ENCODE results near the gene CUL4A. TPM values are rescaled to one million over a fixed set of nuclear protein-coding genes. Genes with fewer than 3 reads are reported as not detected.

CUL4A gene
- polyA plus RNA-seq, 6 donors from 2014 or later, result 28.9 to 43.7 (median 36.8) TPM

GRCh38 chr13:113169277-113170272 is 39.8 kb upstream of the CUL4A start:
- no peak overlapping the region for H3K4me3 Mint-ChIP-seq
- H3K36me3 Mint-ChIP-seq, result peaks cover 16 to 24% of the 10 kb centered on the region in 2 donors
- no peak overlapping the region for H3K27ac Mint-ChIP-seq
- ATAC-seq (ENCODE audit: low read depth in 2 of 2), result no peak
- H3K9me3 Mint-ChIP-seq, result peaks cover 0 to 15% (median 4%) of the 10 kb centered on the region in 7 donors
- no peak for DNase-seq
- H3K4me1 Mint-ChIP-seq, result peaks cover 0 to 2% (median 0%) of the 10 kb centered on the region in 3 donors
- H3K27me3 Mint-ChIP-seq, result peaks cover 0 to 3% (median 0%) of the 10 kb centered on the region in 3 donors

DNA sequence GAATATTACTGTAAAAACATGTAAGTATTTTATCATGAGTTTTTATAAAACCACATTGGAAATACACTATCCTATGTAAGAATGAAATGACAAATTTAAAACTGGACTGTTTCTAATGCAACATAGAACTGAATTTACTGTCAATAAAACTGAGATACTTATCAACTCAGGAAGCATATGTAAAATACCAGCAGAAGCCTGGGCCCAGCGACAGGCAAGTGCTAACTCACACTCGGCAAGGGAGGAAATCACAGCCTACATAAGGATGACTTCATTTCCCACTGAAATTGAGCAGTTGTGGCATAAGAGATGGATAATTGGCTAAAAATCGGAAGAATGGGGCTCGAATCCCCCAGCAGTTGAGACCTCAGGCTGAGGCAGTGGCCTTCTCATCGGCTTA is 38.9 kb upstream of the CUL4A start:
- H3K27me3 Mint-ChIP-seq, result no peaks in the 10 kb centered on the region
- H3K4me1 Mint-ChIP-seq, result no peaks in the 10 kb centered on the region
- peaks cover 16 to 24% of the 10 kb centered on the region in 2 donors for H3K36me3 Mint-ChIP-seq
- DNase-seq (no peak), ATAC-seq (ENCODE audit: low read depth in 2 of 2) (no peak)
- peak overlapping the region in 1 of 6 donors; percentile 52 for H3K27ac Mint-ChIP-seq
- H3K9me3 Mint-ChIP-seq, result peaks cover 0 to 15% (median 4%) of the 10 kb centered on the region in 7 donors
- no peak overlapping the region for H3K4me3 Mint-ChIP-seq

DNA sequence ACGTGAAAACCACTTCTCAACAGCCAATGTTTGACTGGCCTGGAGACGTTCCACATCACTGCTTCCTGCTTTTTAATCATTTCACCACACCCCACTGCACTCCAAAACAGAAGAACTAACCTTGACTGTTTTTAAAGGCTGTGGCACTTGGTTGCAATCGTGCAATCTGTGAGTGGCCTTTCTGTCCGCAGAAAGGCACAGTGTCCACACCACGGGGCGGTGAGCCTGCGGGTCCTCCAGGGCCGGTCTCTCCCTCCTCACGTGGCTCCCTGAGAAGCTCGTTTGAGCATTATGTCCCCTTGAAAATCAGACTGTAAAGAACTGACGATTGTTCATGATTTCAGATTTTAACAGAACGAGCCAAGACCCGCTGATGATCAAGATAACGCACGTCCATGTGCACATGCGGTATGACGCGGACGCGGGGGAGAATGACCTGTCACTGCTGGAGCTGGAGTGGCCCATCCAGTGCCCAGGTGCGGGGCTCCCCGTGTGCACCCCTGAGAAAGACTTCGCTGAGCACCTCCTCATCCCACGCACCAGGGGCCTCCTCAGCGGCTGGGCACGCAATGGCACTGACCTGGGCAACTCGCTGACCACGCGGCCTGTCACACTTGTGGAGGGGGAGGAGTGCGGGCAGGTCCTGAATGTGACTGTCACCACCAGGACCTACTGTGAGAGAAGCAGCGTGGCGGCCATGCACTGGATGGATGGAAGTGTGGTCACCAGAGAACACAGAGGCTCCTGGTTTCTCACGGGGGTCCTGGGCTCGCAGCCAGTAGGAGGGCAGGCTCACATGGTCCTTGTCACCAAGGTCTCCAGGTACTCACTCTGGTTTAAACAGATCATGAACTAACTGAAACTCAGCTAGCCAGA is 37.9 kb upstream of the CUL4A start:
- ATAC-seq (ENCODE audit: low read depth in 2 of 2) (no peak), DNase-seq (no peak)
- Mint-ChIP-seq H3K4me1 (peaks cover 0 to 4% (median 1%) of the 10 kb centered on the region in 3 donors), H3K9me3 (peaks cover 0 to 15% (median 4%) of the 10 kb centered on the region in 7 donors), H3K27ac (no peak overlapping the region), H3K36me3 (peaks cover 20 to 33% of the 10 kb centered on the region in 2 donors), H3K4me3 (no peak overlapping the region), H3K27me3 (no peaks in the 10 kb centered on the region)

GRCh38 chr13:113172419-113172926 is 36.9 kb upstream of the CUL4A start:
- no peak for ATAC-seq (ENCODE audit: low read depth in 2 of 2)
- Mint-ChIP-seq H3K36me3 (peaks cover 15 to 31% of the 10 kb centered on the region in 2 donors), H3K4me1 (peaks cover 0 to 4% (median 1%) of the 10 kb centered on the region in 3 donors), H3K27ac (no peak overlapping the region), H3K4me3 (no peak overlapping the region), H3K9me3 (peaks cover 0 to 10% (median 4%) of the 10 kb centered on the region in 7 donors), H3K27me3 (no peaks in the 10 kb centered on the region)
- DNase-seq, result no peak

- Mint-ChIP-seq H3K27ac (peak overlapping the region in 3 of 6 donors; percentile 0 to 86 (median 81)), H3K9me3 (no peaks in the 10 kb centered on the region), H3K4me3 (no peak overlapping the region), H3K27me3 (no peaks in the 10 kb centered on the region), H3K4me1 (peaks cover 0 to 4% (median 1%) of the 10 kb centered on the region in 3 donors), H3K36me3 (peaks cover 30 to 36% of the 10 kb centered on the region in 2 donors)
- DNase-seq (no peak), ATAC-seq (ENCODE audit: low read depth in 2 of 2) (no peak)
Observed at GRCh38 chr13:113176280-113176679, 33.1 kb upstream of the CUL4A start.

DNA sequence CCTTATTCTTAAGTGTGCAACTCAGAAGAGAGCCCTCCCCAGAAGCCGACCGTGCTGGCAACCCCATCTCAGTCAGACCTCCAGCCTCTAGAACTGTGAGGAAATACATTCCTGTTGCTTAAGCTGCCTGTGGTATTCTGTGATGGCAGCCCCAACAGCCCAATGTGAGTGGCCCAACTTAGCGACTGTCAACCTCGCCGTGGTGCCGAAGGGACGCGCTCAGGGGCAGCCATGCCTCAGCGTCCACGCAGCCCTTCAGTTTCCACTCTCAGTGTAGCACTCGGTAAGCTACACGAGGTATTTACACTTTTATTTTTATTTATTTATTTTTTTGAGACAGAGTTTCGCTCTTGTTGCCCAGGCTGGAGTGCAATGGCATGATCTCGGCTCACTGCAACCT is 32.6 kb upstream of the CUL4A start:
- H3K27me3 Mint-ChIP-seq, result no peaks in the 10 kb centered on the region
- no peak for DNase-seq
- H3K27ac Mint-ChIP-seq, result peak overlapping the region in 1 of 6 donors; percentile 81
- ATAC-seq (ENCODE audit: low read depth in 2 of 2), result no peak
- H3K4me3 Mint-ChIP-seq, result no peak overlapping the region
- peaks cover 30 to 36% of the 10 kb centered on the region in 2 donors for H3K36me3 Mint-ChIP-seq
- H3K9me3 Mint-ChIP-seq, result no peaks in the 10 kb centered on the region
- H3K4me1 Mint-ChIP-seq, result peaks cover 0 to 4% (median 1%) of the 10 kb centered on the region in 3 donors

DNA sequence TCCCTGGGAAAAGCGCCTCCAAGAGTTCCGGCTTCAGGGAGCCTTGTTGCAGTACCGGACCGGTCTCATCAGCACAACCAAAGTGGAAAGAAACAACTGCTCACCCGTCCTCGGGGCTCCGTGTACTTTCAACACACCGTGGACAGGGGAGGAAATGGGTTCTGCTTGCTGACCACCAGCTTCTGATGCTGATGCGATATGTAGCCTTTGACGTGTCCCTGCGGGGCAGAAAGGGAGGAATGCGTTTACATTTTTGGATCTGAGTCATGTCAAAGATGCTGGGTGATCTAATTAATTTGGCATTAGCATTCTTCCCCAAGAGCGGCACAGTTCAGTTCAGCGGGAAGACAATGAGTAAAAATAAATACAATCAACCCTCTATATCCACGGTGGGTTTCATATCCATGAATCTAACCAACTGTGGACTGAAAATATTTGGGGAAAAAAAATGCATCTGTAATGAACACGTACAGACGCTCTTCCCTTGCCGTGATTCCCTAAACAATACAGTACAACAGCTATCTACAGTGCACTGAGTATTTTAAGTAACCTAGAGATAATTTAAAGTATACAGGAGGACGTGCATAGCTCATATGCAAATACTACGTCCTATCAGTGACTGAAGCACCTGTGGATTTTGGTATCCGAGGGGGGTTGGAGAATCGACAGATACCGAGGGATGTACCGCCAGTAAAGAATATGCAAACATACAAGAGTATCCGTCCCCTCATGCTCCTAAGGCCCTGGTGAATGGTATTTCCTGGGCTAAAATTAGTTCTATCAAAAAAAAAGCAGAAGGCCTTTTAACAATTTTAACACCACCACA is 31.1 kb upstream of the CUL4A start:
- Mint-ChIP-seq H3K27ac (no peak overlapping the region), H3K9me3 (no peaks in the 10 kb centered on the region)

DNA sequence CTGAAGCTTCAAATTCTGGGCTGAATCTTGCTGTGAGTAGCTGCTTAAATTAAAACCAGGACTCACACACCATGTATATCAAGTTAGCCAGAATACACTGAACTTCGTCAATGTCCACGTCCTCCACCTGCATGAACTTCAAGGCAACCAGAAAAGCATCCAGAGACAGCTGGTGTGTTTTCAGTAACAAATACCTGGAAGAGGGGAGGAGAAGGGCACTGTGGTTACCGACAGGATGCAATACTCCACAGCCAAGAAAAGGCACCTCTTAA is 30.6 kb upstream of the CUL4A start:
- peaks cover 0 to 4% (median 1%) of the 10 kb centered on the region in 3 donors for H3K4me1 Mint-ChIP-seq
- no peak overlapping the region for H3K27ac Mint-ChIP-seq
- H3K4me3 Mint-ChIP-seq, result no peak overlapping the region
- no peaks in the 10 kb centered on the region for H3K9me3 Mint-ChIP-seq
- no peaks in the 10 kb centered on the region for H3K27me3 Mint-ChIP-seq
- no peak for ATAC-seq (ENCODE audit: low read depth in 2 of 2)
- DNase-seq, result no peak
- H3K36me3 Mint-ChIP-seq, result peaks cover 36 to 37% of the 10 kb centered on the region in 2 donors

More for the DNA sequence above, 31.1 kb upstream of the CUL4A start:
- DNase-seq, result no peak
- Mint-ChIP-seq H3K4me3 (peak overlapping the region in 1 of 8 donors; percentile 9), H3K4me1 (peaks cover 0 to 4% (median 1%) of the 10 kb centered on the region in 3 donors), H3K36me3 (peaks cover 33 to 36% of the 10 kb centered on the region in 2 donors), H3K27me3 (no peaks in the 10 kb centered on the region)
- ATAC-seq (ENCODE audit: low read depth in 2 of 2), result no peak

DNA sequence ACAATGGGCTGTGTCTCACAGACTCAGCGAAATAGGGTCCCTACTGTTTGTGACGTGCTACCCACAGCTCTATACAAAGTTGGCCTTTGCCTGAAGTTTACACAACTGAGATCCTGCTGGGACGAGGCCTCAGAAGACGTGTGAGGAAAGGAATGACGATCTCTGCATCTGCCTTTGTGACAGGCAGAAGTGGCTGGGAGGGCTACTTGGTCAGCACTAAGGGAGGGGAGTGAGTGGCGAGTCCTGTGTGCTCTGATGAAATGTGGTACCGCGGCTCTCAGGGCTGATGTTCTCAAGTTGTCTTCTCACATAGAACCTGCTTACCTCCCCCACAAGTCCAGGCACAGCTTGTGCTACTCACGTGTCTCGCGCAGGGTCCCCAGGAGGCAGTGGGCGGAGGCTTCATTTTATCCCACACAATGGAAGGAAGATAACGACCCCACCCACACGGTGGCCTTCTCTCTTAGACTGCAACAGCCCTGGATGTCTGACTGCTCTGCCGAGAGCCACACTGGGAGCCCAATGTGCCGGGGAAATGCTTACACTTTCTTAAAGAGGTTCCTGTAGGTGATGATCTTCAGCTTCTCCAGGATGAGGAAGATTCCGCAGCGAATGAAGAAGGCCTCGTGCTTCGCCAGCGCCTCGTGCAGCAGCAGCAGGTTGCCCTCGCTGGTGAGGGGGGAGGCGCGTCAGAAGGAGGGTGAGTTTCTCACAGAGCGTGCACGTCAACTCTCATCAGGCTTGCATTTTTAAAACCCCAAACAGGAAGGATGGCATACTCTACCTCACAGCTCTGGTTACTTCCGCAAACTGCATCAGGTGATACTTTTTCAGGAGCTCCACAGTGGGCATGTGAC is 29.8 kb upstream of the CUL4A start:
- peaks cover 36 to 37% of the 10 kb centered on the region in 2 donors for H3K36me3 Mint-ChIP-seq
- peaks cover 0 to 4% (median 1%) of the 10 kb centered on the region in 3 donors for H3K4me1 Mint-ChIP-seq
- DNase-seq (no peak), ATAC-seq (ENCODE audit: low read depth in 2 of 2) (no peak)
- no peaks in the 10 kb centered on the region for H3K27me3 Mint-ChIP-seq
- H3K27ac Mint-ChIP-seq, result peak overlapping the region in 2 of 6 donors; percentile 65 to 66
- no peaks in the 10 kb centered on the region for H3K9me3 Mint-ChIP-seq
- no peak overlapping the region for H3K4me3 Mint-ChIP-seq

DNA sequence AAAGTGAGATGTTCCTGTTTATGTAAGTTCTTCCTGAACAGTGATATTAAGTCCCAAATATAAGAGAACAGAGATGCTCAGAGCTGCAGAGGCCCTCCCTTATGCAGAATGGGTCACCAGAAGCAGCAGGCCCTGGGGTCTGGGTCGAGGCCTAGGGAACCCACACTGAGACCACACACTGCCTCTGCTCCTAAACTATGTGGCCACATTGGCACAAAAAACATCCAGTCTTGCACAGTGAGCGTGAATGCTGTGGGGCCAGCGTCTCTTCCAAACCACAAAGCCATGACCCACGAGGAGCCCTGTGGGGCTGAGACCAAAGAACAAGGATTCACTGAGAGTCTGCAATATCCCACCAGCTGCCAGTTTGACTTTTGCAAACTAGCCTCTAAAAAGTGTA is 27.4 kb upstream of the CUL4A start:
- no peak for ATAC-seq (ENCODE audit: low read depth in 2 of 2)
- peaks cover 0 to 7% (median 0%) of the 10 kb centered on the region in 3 donors for H3K4me1 Mint-ChIP-seq
- peaks cover 24 to 32% of the 10 kb centered on the region in 2 donors for H3K36me3 Mint-ChIP-seq
- H3K4me3 Mint-ChIP-seq, result no peak overlapping the region
- peak overlapping the region in 1 of 6 donors; percentile 11 for H3K27ac Mint-ChIP-seq
- no peaks in the 10 kb centered on the region for H3K9me3 Mint-ChIP-seq
- no peak for DNase-seq
- H3K27me3 Mint-ChIP-seq, result no peaks in the 10 kb centered on the region

DNA sequence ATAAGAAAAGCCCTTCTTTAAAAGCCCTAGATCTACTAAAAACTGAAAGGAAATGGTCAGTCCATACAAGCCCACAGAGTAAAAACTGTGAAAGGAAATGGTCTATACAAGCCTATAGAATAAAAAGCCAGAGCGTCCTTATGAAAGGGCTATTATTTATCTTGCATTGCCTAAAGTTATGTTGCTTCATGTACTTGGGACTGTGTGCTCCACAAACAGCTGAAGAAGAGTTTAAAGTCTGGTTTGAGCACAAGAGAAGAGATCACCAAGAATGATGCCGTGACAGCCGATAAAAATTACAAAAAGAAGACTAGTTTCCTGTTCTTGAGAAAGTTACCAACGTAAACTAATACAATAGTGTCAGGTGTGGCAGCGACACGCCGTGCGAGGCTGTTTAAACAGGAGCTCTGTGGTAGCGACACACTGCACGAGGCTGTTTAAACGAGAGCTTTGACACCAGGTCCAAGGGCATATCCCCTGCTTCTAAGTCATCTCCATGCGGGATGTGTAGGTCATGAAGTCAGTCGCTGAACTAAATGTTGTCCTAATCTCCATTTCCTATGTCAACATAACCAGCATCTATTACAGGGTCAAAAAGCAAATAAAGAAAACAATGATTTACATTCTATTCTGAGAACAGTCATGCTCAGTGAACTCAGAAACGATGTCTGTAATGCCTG is 25.8 kb upstream of the CUL4A start:
- Mint-ChIP-seq H3K4me3 (no peak overlapping the region), H3K4me1 (peaks cover 0 to 7% (median 0%) of the 10 kb centered on the region in 3 donors), H3K27ac (no peak overlapping the region), H3K9me3 (no peaks in the 10 kb centered on the region), H3K36me3 (peaks cover 22 to 30% of the 10 kb centered on the region in 2 donors), H3K27me3 (no peaks in the 10 kb centered on the region)
- ATAC-seq (ENCODE audit: low read depth in 2 of 2) (no peak), DNase-seq (no peak)

All from naive B cell (primary cell).